Thyroid gland (tissue), 4 donors: Measurements from ENCODE around the gene ARPP21.

ENCODE experiments used
- CTCF ChIP-seq, 6 experiments: fragments of 200-600 bp in 3 of 6; fragments of 450-650 bp in 3 of 6; sonication (generic) in 3 of 6; IDR thresholded peaks; one replicate each; pipeline ENCODE4 v1.5.1; 2016 to 2019; ENCODE audit warnings: antibody characterized with exemption in 6 of 6, mild to moderate bottlenecking in 2 of 6, inconsistent platforms in 1 of 6, moderate library complexity in 1 of 6
- POLR2A ChIP-seq, 2 donors: fragments of 450-650 bp; IDR thresholded peaks; one replicate each; pipeline ENCODE4 v1.6.1; 2017; ENCODE audit warnings: antibody characterized with exemption in 2 of 2, mild to moderate bottlenecking in 2 of 2, moderate library complexity in 1 of 2

GRCh38 chr3:35737527-35737926 lies 98.2 kb downstream of the ARPP21 start:
- no peak for TF ChIP-seq CTCF (IDR thresholded peaks at IDR 0.05)
- TF ChIP-seq POLR2A (IDR thresholded peaks at IDR 0.05) = no peak
